ENCODE measurements around the gene GATC. TPM values are rescaled to one million over a fixed set of nuclear protein-coding genes. Genes with fewer than 3 reads are reported as not detected.

The GATC gene
- total RNA-seq, 2 experiments from 2014 or later, result 26.3 to 36.3 TPM

DNA sequence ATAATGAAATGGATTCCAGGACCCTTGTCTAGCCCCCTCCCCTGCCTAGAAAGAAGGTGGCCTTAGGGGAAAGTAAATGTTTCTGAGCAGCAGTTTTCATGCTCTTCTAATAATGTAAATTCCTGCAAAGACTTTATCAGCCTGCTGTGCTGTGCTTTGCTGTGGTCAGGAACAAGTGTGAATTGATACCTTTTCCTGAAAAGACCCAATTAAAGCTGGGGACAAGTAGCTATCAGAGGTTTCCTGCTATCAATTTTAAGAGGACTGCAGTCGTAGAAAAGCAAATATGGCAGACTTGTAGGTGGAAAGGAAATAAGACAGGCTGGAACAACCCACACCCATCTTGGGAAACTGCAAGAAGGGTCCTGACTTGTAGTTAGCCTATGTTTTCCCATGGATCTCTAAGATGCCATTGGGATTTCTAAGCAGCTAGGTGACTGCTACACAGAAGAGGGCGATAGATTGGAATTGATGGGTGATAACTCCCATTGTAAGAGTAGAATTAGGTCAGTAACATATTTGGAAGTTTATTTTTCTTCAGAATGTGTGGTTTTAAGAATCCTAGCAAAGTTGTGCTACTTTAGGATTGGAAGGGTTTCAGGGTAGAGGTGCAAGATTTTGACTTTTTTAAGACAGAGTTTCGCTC, 52.7 kb downstream of the GATC start:
- ChIA-PET CTCF (interaction anchor here (0.6 kb wide), 1 partner anchor 81 kb away, joined by 3 read pairs; no protein-coding TSS in a partner anchor), POLR2A (interaction anchor here (1.3 kb wide), 1 partner anchor 208 kb away, joined by 3 read pairs; no protein-coding TSS in a partner anchor)
- Mint-ChIP-seq H3K36me3 (ENCODE audit: low read depth) (peaks cover 36% of the 10 kb centered on the region), H3K27ac (no peak overlapping the region), H3K4me1 (peaks cover 32% of the 10 kb centered on the region), H3K4me3 (no peak overlapping the region), H3K9me3 (ENCODE audit: low read depth) (no peaks in the 10 kb centered on the region), H3K27me3 (no peaks in the 10 kb centered on the region)
- no peak for ATAC-seq
- intact Hi-C loops (cut with DNase I, micrococcal nuclease), result no loop called here
- DNase-seq, result no peak

DNA sequence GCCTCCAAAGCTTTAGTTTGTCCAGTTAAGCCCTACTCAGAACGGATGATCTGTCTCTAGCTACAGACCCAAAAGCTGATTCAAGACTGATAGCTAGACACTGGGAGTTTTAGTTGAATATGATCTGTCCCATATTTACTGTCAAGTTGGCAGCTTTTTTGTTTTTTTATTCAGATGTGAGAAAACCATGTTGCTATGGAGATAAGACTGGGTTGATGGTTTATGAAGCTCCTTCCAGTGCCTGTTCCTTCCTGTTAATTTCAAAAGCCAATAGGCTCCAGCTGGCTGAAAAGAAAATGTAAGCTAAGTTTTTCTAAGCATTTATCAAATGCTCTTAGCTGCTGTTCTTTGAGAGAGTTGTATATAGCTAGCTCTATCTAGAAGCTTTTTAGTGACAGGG, 54.3 kb downstream of the GATC start:
- peaks cover 37% of the 10 kb centered on the region for H3K36me3 Mint-ChIP-seq (ENCODE audit: low read depth)
- CTCF ChIA-PET, result interaction anchor here (0.8 to 1.7 kb wide), 7 partner anchors 9 to 82 kb away, joined by 3 to 6 read pairs (median 4); no protein-coding TSS in a partner anchor

DNA sequence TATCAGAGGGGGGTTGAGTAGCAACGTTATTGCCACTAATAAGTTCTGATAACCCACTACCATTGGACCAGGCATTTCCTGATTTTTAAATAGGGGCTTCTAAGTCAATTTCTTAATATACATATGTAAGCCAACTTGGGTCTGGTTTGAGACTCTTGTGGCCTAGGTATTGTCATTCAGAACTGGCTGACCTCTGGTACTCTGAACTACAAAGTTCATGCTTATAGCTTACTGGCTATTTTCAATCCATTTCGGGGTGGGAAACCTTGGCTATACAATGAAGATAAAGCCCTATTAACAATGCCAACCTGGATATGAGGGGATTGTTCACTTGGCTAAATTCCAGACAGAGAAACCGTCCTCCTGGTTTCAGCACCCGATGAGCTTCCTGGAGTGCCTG, 58.3 kb downstream of the GATC start:
- no peak overlapping the region for H3K4me3 Mint-ChIP-seq
- peaks cover 21% of the 10 kb centered on the region for H3K36me3 Mint-ChIP-seq (ENCODE audit: low read depth)
- H3K9me3 Mint-ChIP-seq (ENCODE audit: low read depth), result no peaks in the 10 kb centered on the region
- H3K4me1 Mint-ChIP-seq, result peaks cover 7% of the 10 kb centered on the region
- H3K27ac Mint-ChIP-seq, result no peak overlapping the region
- no peak for ATAC-seq
- H3K27me3 Mint-ChIP-seq, result no peaks in the 10 kb centered on the region
- POLR2A ChIA-PET, result interaction anchor here (1.2 kb wide), 1 partner anchor 8 kb away, joined by 3 read pairs; no protein-coding TSS in a partner anchor
- no peak for DNase-seq
- intact Hi-C loops (cut with DNase I, micrococcal nuclease), result no loop called here
- CTCF ChIA-PET, result interaction anchor here (1.4 to 1.9 kb wide), 3 partner anchors 8 to 144 kb away, joined by 4 to 6 read pairs (median 5); partner anchors contain the start of gene DYNLL1

More for the DNA sequence above, 54.3 kb downstream of the GATC start:
- intact Hi-C loops (cut with DNase I, micrococcal nuclease), result no loop called here
- Mint-ChIP-seq H3K4me1 (peaks cover 23% of the 10 kb centered on the region), H3K27me3 (no peaks in the 10 kb centered on the region), H3K4me3 (no peak overlapping the region), H3K9me3 (ENCODE audit: low read depth) (no peaks in the 10 kb centered on the region), H3K27ac (no peak overlapping the region)
- ATAC-seq (no peak), DNase-seq (no peak)
- POLR2A ChIA-PET, result no interaction called here

GRCh38 chr12:120508537-120508936, 62.3 kb downstream of the GATC start:
- ChIA-PET POLR2A (no interaction called here), CTCF (interaction anchor here (0.7 to 1.1 kb wide), 3 partner anchors 12 to 165 kb away, joined by 3 to 4 read pairs (median 3); no protein-coding TSS in a partner anchor)
- intact Hi-C loops (cut with DNase I, micrococcal nuclease), result no loop called here
- ATAC-seq, result no peak
- Mint-ChIP-seq H3K9me3 (ENCODE audit: low read depth) (no peaks in the 10 kb centered on the region), H3K27me3 (no peaks in the 10 kb centered on the region), H3K4me1 (no peaks in the 10 kb centered on the region), H3K27ac (no peak overlapping the region), H3K4me3 (no peak overlapping the region), H3K36me3 (ENCODE audit: low read depth) (peaks cover 17% of the 10 kb centered on the region)
- DNase-seq, result no peak

Other genes with a start within 250 kb of the GATC start
- 1,000 to 10,000 TPM; 3,424 to 4,221 TPM for gene RPLP0, start 245.3 kb upstream of the GATC start, total RNA-seq
- 100 to 1,000 TPM in 1 of 2 experiments, 10 to 100 TPM in 1; 74.5 to 104 TPM for gene PXN, start 180.7 kb upstream of the GATC start, total RNA-seq
- 1,000 to 10,000 TPM in 1 of 2 experiments, 100 to 1,000 TPM in 1; 385 to 1,689 TPM for gene RNU4-2, start 154.5 kb upstream of the GATC start, total RNA-seq
- gene RNU4-1, start 153.2 kb upstream of the GATC start, total RNA-seq, result 1,000 to 10,000 TPM in 1 of 2 experiments, 100 to 1,000 TPM in 1; 323 to 1,150 TPM
- 1 to 10 TPM; 2.2 to 4.0 TPM for gene SIRT4, start 144.1 kb upstream of the GATC start, total RNA-seq
- under 1 TPM in 1 of 2 experiments, not detected in 1; 0.51 TPM for gene PLA2G1B, start 118.7 kb upstream of the GATC start, total RNA-seq
- gene MSI1, start 77.3 kb upstream of the GATC start, total RNA-seq, result 1 to 10 TPM in 1 of 2 experiments, under 1 TPM in 1; 0.96 to 1.3 TPM
- 100 to 1,000 TPM; 424 to 495 TPM for gene COX6A1, start 8.3 kb upstream of the GATC start, total RNA-seq
- gene TRIAP1, start 60 bp upstream of the GATC start, total RNA-seq, result 10 to 100 TPM; 20.9 to 36.0 TPM
- gene SRSF9, start 23.3 kb downstream of the GATC start, total RNA-seq, result 100 to 1,000 TPM; 140 to 209 TPM
- gene DYNLL1, start 49.7 kb downstream of the GATC start, total RNA-seq, result 100 to 1,000 TPM; 166 to 169 TPM
- 10 to 100 TPM; 31.3 to 32.6 TPM for gene COQ5, start 82.7 kb downstream of the GATC start, total RNA-seq
- 100 to 1,000 TPM; 177 to 184 TPM for gene RNF10, start 87.9 kb downstream of the GATC start, total RNA-seq
- gene POP5, start 135.0 kb downstream of the GATC start, total RNA-seq, result 10 to 100 TPM; 44.8 to 52.6 TPM
- gene CABP1, start 194.2 kb downstream of the GATC start, total RNA-seq, result under 1 TPM; 0.73 to 0.90 TPM
- 10 to 100 TPM; 70.6 to 89.5 TPM for gene MLEC, start 240.7 kb downstream of the GATC start, total RNA-seq